HG03442 (cell line): Measurements from ENCODE around the gene FGF22.
"Not testable (repeated sequence)": the region's sequence is repeated elsewhere in the genome, so short reads cannot be mapped to it uniquely, and the experiment has no call there.

Experiments
- ATAC-seq: cut with Tn5 transposase; IDR thresholded peaks from one replicate; pipeline ENCODE4 v1.9.1; 2021; ENCODE audit warnings: mild to moderate bottlenecking, moderate library complexity; ENCODE audit not compliant: unreplicated experiment

Gene FGF22

DNA sequence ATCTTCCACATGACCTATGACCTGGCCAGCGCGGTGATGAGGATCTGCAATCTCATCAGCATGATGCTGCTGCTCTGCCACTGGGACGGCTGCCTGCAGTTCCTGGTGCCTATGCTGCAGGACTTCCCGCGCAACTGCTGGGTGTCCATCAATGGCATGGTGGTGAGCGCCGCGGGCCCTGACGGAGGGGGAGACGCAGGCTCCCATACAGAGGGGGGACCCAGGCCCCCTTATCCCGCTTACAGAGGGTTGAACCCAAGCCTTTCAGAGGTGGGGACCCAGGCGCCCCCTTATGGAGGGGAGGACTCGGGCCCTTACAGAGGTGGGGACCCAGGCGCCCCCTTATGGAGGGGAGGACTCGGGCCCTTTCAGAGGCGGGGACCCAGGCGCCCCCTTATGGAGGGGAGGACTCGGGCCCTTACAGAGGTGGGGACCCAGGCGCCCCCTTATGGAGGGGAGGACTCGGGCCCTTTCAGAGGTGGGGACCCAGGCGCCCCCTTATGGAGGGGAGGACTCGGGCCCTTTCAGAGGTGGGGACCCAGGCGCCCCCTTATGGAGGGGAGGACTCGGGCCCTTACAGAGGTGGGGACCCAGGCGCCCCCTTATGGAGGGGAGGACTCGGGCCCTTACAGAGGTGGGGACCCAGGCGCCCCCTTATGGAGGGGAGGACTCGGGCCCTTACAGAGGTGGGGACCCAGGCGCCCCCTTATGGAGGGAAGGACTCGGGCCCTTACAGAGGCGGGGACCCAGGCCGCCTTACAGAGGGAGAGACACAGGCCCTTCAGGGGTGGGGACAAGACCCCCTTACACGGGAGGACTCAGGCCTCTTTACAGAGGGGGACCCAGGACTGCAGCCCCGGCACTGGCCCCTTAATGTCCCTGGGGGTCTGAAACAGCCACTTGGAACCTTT lies 34.4 kb upstream of the FGF22 start:
- not testable (repeated sequence) for ATAC-seq

DNA sequence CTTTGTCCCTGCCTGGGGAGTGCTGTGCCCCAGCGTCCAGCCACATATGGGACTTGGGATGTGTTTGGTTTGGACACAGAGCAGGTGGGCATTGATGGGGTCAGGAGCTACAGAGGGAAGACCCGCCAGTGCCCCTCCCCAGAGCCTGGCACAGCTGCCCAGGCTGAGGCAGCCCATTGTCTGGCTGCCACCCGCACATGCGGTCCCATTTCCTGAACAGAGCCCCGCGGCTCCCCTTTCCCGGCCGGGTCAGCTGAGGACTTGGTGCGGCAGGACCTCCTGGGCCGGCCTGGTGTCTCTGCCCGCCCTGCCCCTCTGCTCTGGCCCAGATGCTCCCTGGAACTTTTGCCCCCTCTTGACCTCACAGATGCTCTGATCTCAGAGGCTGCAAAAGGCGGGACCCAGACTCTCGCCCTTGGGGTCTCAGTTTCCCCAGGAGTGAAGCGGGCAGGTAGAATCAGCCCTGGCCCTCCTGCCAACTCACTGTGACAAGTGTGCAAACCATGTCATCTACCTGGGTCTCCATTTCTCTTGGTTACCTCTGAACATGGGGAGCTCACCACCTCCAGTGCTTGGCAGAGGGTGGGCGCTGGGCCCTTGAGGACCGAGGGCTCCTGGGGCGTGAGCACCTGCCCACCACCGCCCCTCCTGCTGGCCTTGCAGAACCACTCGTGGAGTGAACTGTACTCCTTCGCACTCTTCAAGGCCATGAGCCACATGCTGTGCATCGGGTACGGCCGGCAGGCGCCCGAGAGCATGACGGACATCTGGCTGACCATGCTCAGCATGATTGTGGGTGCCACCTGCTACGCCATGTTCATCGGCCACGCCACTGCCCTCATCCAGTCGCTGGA lies 32.2 kb upstream of the FGF22 start:
- ATAC-seq, result no peak

DNA sequence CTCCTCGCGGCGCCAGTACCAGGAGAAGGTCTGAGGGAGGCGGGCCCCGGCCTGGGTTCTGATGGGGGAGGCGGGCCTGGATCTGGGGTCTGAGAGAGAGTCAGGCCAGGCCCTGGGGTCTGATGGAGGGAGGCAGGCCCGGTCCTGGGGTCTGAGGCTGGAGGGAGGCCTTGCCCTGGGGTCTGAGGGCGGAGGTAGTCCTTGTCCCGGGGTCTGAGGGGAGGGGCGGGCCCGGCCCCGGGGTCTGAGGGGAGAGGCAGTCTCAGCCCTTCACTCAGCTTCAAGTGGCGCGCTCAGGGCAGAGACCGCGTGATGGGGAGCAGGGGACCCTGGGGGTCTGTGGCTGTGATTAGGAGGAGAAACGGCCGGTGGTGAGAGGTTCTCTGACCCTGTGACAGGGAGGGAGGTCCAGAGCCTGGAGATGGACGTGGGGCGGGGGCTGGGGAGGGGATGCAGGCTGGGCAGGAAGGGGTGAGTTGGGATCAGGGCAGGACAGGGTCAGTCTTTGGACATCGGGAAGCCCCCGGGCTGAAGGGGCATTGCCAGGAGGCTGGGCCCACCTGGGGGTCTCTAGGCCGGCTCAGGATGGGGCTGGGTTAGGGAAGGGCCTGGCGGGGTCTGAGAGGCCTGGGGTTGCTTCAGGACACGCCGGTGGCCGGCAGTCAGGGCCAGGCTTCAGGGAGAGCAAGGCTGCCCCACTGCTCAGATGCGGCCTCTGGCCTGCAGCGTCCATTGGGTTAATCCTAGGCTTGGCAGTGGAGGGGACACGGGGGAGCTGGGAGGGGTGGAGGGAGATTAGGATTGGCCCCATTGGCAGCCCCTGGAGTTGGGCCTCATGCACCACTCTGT lies 31.3 kb upstream of the FGF22 start:
- no peak for ATAC-seq

DNA sequence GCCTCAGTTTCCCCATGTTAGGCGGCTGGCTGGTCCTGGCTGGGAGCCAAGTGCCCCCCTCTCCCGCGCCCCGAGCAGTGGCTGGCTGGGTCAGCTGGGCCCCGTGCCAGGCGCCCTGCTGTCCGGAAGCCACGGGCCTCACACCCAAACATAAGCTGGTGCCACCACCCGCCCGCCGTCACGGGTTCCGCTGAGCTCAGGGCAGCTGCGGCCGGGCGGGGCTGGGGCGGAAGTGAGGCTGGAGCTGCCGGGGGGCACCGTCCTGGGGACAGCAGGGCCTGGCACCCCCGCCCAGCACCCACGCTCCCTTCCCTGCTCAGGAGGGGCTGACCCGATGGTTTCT lies 30.7 kb upstream of the FGF22 start:
- ATAC-seq, result no peak

DNA sequence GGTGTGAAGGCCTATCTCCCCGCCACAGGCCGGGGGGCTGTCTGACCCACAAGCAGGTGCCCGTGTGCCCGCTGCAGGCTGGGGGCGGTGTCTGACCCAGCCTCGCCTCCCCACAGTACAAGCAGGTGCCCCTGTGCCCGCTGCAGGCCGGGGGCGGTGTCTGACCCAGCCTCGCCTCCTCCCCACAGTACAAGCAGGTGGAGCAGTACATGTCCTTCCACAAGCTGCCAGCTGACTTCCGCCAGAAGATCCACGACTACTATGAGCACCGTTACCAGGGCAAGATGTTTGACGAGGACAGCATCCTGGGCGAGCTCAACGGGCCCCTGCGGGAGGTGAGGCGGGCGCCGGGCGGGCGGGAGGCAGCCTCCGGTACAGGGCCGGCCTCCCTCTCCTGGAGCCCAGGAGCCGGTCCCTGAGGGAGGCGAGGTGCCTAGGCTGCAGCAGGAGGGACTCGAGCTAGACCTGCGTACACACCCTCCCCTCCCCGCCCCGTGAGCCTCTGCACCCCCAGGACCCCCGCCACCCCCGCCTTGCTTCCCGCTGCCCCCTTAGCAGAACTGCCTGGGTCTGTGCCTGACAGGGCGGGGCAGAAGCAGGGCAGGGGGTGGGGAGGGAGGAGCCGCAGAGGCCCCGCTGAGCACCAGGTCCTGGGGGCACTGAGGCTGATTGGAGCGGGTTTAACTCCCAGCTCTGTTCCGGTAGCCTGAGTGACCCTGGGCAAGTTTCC lies 29.4 kb upstream of the FGF22 start:
- ATAC-seq, result no peak

DNA sequence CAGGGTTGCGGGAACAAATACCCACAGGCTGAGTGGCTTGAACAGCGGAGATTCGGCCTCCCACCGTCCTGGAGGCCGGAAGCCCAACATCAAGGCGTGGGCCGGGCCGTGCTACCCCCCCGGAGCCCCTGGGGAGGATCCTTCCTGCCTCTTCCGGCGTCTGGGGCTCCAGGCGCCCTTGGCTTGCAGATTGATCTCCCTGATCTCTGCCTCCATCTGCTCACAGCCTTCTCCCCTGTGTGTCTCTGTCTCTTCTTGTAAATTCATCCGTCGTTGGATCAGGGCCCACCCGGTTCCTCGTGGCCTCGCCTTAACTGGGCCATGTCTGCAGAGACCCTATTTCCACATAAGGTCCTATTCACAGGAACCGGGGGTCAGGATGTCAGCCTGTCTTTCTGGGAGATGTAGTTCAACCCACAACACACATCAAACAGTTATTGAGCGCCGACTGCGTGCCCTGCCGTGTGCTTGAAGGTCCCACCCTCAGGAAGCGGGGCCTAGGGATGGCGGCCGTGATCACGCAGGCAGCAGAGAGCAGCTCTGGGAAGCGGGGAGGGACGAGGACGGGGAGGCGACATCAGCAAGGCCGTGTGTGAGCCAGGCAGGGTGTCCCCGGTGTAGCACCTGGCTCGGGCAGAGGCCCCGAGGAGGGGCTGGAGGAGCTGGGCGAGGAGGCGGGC lies 28.7 kb upstream of the FGF22 start:
- ATAC-seq, result no peak

DNA sequence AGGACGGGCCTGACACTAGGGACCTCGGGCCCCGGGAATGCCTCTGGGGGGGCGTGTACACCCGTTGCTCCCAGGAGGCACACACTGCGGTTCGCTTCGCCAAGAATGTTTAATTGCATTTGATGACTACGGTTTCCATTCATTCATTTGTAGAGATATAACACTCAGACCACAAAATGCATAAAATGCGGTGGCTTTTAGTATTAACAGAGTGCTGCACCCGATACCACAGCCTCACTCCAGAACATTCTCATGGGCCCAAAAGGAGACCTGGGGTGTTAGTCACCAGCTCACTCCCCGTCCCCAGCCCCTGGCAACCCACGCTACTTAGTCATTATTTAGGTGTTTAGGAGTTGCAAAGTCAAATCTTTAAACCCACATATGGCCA lies 28.2 kb upstream of the FGF22 start:
- ATAC-seq, result no peak

DNA sequence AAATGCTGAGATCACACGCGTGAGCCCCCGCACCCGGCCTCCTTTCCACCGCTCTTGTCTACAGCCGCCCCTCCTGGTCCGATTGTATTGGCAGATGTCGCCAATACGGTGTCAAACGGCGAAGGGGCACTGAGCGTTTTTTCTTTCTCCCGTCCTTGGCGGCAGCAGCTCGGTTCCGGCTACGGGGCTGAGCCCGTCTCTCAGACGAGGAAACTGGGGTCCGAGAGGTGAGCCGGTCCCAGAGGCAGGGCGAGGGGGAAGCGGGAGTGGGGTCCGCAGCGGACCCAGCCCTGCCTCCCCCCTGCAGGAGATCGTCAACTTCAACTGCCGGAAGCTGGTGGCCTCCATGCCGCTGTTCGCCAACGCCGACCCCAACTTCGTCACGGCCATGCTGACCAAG lies 26.7 kb upstream of the FGF22 start:
- ATAC-seq, result no peak

DNA sequence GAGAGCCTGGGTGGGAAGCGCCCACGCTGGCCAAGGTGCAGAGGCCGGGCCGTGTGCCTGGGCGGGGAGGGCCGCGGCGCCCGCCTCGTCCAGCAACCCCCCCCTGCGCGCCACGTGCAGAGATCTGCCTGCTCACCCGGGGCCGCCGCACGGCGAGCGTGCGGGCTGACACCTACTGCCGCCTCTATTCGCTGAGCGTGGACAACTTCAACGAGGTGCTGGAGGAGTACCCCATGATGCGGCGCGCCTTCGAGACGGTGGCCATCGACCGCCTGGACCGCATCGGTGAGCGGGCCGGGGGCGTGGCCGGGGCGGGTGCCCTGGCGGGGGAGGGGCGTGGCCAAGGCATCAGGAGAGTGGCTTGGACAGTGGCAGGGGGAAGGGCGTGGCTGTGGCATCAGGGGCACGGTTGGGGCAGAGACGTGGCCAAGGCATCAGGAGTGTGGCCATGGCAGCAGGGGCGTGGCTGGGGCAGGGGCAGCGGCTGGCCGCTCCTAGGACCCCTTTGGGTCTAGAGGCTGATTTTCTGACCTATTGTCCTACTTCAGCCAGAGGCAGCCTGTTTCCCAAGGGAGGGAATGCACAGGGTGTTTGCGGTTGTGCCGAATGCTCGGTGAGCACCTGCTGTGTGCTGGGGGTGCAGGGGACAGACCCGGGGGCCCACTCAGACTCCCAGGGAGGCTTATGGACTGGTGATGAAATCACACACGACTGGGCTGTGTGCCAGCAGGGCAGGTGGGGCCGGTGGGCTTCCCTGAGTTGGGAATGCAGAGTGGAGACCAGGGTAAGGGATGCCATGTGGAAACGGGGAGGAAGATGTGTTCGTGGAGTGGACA lies 25.7 kb upstream of the FGF22 start:
- ATAC-seq, result no peak

DNA sequence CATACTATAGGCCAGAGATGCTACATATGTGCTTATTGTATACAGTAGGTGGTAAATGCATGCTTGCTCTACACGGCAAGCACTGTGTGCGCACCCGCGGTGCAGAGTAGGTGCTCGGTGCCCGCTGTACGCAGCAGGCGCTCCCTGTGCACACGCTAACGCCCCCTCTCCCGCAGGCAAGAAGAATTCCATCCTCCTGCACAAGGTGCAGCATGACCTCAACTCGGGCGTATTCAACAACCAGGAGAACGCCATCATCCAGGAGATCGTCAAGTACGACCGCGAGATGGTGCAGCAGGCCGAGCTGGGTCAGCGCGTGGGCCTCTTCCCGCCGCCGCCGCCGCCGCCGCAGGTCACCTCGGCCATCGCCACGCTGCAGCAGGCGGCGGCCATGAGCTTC lies 24.1 kb upstream of the FGF22 start:
- no peak for ATAC-seq

DNA sequence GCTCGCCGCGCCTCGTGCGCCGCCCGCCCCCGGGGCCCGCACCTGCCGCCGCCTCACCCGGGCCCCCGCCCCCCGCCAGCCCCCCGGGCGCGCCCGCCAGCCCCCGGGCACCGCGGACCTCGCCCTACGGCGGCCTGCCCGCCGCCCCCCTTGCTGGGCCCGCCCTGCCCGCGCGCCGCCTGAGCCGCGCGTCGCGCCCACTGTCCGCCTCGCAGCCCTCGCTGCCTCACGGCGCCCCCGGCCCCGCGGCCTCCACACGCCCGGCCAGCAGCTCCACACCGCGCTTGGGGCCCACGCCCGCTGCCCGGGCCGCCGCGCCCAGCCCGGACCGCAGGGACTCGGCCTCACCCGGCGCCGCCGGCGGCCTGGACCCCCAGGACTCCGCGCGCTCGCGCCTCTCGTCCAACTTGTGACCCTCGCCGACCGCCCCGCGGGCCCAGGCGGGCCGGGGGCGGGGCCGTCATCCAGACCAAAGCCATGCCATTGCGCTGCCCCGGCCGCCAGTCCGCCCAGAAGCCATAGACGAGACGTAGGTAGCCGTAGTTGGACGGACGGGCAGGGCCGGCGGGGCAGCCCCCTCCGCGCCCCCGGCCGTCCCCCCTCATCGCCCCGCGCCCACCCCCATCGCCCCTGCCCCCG lies 23.5 kb upstream of the FGF22 start:
- ATAC-seq, result no peak

DNA sequence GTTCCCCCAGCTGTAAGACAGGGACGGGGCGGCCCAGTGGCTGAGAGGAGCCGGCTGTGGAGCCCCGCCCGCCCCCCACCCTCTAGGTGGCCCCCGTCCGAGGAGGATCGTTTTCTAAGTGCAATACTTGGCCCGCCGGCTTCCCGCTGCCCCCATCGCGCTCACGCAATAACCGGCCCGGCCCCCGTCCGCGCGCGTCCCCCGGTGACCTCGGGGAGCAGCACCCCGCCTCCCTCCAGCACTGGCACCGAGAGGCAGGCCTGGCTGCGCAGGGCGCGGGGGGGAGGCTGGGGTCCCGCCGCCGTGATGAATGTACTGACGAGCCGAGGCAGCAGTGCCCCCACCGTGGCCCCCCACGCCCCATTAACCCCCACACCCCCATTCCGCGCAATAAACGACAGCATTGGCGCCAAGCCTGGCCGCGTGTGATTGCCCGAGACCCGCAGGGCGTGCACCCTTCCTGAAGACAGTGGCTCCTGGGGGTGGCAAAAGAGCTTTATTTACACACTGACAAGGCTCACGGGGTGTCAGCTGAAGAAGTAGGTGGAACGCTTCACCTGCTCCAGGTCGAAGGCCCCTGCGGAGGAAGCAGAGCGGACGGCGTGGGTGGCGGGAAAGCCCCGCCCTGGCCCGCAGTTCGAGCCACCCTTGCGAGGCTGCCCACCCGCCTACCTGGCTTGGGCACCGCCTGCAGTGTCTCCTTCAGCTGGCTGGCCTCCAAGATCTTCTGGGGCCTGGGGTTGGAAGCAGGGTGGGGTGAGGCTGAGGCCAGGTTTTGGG lies 22.7 kb upstream of the FGF22 start:
- no peak for ATAC-seq

DNA sequence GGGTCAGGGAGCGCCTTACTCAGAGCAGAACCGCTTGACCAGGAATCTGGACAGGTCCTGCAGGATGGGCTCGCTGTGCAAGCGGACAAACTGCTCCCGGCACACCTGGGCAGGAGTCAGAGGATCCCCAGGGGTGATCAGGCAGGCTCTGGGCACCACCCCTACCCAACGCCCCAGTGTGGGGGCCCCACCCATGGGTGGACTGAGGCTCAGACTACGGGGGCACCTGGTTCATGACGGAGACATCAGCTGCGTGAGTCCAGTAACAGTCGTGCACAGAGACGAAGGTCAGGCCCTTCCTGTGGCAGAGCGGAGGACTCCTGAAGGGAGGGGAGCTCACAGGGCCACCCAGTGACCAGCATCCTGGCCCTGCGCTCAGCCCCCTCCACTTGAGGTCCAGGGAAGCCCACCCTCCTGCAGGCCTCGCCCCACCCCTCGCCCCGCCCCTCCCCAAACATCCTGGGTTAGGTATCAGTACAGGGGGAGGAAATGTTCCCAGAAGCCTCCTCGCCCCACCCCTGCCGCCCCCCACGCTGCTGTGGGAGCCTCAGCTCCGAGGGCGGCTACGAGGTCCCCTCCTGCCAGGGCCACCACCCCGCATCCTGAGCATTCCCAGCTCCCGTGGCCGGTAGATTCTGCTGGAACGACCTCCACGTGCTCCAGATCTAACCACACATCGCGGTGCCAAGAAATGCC lies 22.0 kb upstream of the FGF22 start:
- ATAC-seq, result no peak

DNA sequence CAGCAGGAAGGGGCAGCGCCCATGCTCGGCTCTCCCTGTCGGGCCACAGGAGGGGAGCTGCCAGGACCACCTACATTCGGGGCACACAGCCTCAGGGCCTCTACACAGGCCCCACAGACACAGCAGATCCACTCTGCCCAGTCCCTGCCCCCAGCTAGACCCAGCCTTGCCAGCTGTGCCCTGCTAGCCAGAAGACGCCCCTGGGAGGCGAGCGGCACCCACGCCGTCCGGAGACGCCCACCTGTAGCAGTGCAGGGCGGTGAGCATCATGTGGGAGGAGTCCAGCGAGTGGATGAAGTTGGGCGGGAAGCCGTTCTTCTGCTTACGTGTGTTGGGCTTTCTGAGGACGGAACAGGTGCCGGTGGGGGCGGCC lies 21.4 kb upstream of the FGF22 start:
- no peak for ATAC-seq

DNA sequence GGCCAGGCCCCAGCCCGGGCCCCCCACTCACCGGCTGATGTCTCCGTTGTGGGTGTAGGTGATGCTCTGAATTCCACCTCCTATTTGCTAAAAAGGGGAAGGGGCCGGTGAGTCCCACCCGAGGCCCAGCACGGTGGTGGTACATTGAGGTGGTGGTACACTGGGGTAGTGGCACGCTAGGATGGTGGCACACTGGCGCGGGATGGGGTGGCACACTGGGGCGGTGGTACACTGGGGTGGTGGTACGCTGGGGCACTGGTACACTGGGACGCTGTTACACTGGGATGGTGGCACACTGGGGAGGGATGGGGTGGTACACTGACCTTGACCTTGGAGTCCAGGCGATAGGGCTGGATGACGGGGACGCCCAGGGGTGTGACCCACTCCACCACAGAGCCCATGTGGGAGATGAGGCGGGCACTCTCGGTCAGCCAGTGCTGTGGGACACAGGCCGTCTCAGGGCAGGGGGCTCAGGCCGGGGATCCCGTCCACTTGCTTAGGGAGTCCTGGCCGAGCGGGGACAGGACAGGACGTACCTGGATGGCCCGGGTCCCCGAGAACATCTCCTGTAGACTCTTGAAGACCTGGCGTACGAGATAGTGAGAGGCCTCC lies 20.9 kb upstream of the FGF22 start:
- no peak for ATAC-seq

DNA sequence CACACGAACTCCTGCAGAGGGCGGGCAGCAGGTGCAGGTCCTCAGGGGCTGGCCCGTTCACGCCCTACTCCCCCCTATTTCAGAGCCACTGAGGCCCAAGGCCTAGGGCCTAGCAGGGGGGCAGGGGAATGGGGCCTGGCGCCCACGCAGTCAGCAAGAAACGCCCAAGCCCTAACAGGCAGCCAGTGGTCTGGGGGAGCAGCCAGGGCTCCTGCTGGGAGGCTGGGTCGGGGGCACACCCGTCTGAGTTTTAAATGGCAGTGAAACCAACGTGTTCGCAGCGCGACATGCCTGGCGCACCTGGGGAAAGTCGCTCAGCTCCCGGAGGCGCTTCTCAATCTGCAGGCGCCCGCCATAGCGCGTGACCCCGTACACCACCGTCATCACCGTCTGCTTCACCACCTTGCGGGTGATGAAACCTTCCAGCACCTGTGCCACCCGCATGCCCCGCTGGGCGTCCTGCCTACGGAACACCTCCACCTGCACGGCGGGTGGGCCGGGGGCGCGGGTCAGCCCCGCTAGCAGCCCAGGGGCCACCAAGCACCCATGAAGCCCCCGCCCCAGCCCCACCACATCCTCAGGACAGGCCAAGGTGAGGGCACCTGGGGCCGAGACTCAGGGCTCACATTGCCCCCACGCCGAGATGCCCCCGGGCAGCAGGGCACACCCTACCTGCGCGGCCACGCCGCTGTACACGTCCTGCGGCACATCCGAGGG lies 20.2 kb upstream of the FGF22 start:
- no peak for ATAC-seq
